LNCaP clone FGC (cell line): ENCODE data around the gene KLK5.

Source experiments
- DNase-seq: peaks from one replicate; pipeline ENCODE4 v3.0.0-alpha.2; 2011; ENCODE audit warnings: low read depth
- H3K4me3 ChIP-seq: 2 replicates; pipeline ENCODE4 v1.5.1; 2011; ENCODE audit warnings: mild to moderate bottlenecking, low read depth, low read length, control low read depth
- TF ChIP-seq, protein P1 (sequence below): IDR thresholded peaks from 2 replicates; pipeline ENCODE4 v1.5.1; 2012; ENCODE audit warnings: mild to moderate bottlenecking; ENCODE audit not compliant: control insufficient read depth, insufficient read depth; ENCODE audit errors: extremely low read depth

The KLK5 gene

GRCh38 chr19:50939596-50939995 is 13.2 kb downstream of the KLK5 start:
- no peak for DNase-seq
- TF ChIP-seq, protein P1, sequence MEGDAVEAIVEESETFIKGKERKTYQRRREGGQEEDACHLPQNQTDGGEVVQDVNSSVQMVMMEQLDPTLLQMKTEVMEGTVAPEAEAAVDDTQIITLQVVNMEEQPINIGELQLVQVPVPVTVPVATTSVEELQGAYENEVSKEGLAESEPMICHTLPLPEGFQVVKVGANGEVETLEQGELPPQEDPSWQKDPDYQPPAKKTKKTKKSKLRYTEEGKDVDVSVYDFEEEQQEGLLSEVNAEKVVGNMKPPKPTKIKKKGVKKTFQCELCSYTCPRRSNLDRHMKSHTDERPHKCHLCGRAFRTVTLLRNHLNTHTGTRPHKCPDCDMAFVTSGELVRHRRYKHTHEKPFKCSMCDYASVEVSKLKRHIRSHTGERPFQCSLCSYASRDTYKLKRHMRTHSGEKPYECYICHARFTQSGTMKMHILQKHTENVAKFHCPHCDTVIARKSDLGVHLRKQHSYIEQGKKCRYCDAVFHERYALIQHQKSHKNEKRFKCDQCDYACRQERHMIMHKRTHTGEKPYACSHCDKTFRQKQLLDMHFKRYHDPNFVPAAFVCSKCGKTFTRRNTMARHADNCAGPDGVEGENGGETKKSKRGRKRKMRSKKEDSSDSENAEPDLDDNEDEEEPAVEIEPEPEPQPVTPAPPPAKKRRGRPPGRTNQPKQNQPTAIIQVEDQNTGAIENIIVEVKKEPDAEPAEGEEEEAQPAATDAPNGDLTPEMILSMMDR = no peak
- H3K4me3 ChIP-seq = no peak overlapping the region

DNA sequence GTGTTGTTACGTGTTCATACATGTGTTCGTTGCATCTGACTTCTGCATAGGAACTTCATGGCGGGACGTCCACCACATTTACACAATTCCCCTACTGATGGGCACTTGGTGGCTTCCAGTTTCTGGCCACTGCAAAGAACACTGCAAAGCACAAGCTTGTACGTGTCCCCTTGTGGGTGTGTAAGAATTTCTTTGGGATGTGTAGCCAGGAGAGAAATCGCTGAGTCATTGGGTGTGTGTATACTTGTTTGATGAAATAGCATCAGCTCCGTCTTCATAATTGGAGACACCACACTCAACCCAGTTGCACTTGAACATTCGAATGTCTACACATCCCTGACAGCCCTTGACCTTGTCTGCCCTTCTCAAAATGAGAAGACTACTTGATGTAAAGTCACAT is 19.2 kb downstream of the KLK5 start:
- DNase-seq = no peak
- TF ChIP-seq, protein P1 = no peak
- no peak overlapping the region for H3K4me3 ChIP-seq

DNA sequence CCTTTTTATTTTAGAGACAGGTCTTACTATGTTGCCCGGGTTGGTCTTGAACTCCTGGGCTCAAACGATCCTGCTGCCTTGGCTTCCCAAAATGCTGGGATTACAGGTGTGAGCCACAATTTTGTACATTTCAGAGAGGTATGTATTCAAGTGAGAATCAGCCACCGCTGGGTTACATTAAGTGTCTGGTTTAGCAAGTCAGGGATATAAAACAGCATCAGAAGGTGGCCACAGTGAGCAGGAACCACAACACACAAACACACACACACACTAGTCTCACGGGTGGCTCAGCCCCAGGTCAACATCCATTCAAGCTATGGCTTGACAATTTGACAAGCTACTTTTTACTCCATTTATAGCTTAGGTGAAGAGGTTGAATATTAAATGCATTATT is 20.2 kb downstream of the KLK5 start:
- DNase-seq = no peak
- TF ChIP-seq, protein P1 = no peak
- no peak overlapping the region for H3K4me3 ChIP-seq

- H3K4me3 ChIP-seq = no peak overlapping the region
- TF ChIP-seq, protein P1 = no peak
- no peak for DNase-seq
Measured at GRCh38 chr19:50932018-50932689, 20.7 kb downstream of the KLK5 start.

DNA sequence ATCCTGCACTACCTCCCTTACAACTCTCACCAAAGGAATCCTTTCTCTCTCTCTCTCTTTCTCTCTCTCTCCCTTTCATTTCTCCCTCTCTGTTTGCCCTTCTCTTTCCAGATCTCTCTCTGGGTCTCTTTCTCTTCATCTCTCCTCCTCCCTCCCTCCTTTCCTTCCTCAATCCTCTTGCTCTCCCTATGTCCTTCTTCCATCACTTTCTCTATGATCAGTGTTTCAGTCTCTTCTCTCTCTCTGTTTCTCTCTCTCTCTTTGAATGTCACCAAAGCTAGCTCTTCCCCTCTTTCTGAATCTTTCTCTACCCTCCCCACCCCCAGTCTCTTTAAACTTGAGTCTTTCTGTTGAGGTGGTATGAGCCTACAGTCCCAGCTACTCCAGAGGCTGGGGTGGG is 21.8 kb downstream of the KLK5 start:
- TF ChIP-seq, protein P1 = no peak
- H3K4me3 ChIP-seq = no peak overlapping the region
- no peak for DNase-seq

DNA sequence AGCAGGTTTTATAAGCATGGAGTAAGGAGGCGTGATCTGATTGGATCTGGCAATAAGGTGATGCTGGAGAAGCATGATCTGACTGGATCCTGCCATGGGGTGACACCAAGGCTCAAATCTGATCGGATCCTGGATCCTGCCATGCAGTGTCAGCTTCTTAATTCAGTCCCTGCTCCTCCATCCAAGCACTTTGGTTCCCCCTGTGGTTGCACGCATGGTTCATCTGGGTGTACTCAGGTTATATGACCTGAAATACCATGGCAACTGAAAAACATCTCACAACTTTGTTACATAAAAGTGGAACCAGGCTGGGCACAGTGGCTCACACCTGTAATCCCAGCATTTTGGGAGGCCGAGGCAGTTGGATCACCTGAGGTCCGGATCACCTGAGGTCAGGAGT is 24.0 kb downstream of the KLK5 start:
- DNase-seq = no peak
- H3K4me3 ChIP-seq = no peak overlapping the region
- TF ChIP-seq, protein P1 = no peak

- DNase-seq = no peak
- TF ChIP-seq, protein P1 = no peak
- H3K4me3 ChIP-seq = no peak overlapping the region
Measured at GRCh38 chr19:50926144-50926543, 26.7 kb downstream of the KLK5 start.
